GM12892 (cell line): ENCODE measurements around the gene GP1BB.

Source experiments
- POLR2A ChIP-seq: IDR thresholded peaks from 2 replicates; pipeline ENCODE4 v1.6.1; 2011; ENCODE audit warnings: low read depth, low read length, control low read depth
- POLR2AphosphoS5 ChIP-seq: IDR thresholded peaks from 2 replicates; pipeline ENCODE4 v1.6.1; 2011; ENCODE audit warnings: low read depth, low read length, control low read depth
- TAF1 ChIP-seq: IDR thresholded peaks from 2 replicates; pipeline ENCODE4 v1.6.1; 2011; ENCODE audit warnings: low read depth, mild to moderate bottlenecking, control low read depth, low read length, borderline replicate concordance

DNA sequence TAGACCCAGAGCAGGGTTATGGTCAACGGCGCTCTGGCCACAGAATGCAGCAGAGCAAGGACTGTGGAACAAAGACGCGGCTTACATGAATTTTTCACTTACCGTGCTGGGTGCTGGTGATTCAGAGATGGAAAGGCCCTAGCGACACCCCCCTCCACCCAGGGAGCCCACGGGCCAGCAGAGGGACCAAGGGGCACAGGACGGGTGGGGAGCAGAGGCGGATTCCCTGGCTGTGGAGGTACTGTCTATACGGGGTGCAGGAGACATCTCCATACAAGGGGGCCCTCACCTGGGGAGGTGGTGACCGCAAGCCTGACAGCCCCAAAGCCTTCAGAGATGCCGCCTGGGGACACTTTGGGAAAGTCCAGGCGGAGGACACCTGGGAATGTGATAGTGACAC, 10.1 kb upstream of the GP1BB start:
- no peak for TF ChIP-seq POLR2A
- TF ChIP-seq POLR2AphosphoS5 = no peak
- no peak for TF ChIP-seq TAF1
